HG03457 (cell line): ENCODE data around the gene ZNF750.

Experiments used
- ATAC-seq: cut with Tn5 transposase; IDR thresholded peaks from one replicate; pipeline ENCODE4 v1.9.1; 2021; ENCODE audit warnings: moderate number of reproducible peaks; ENCODE audit not compliant: unreplicated experiment

ZNF750 gene

GRCh38 chr17:82815354-82815753, 24.5 kb downstream of the ZNF750 start:
- no peak for ATAC-seq

GRCh38 chr17:82814834-82815233, 25.0 kb downstream of the ZNF750 start:
- ATAC-seq = no peak

GRCh38 chr17:82813299-82814051, 26.3 kb downstream of the ZNF750 start:
- no peak for ATAC-seq

- no peak for ATAC-seq
These were observed 27.2 kb downstream of the ZNF750 start for GRCh38 chr17:82812601-82813000.

GRCh38 chr17:82812058-82812457, 27.8 kb downstream of the ZNF750 start:
- no peak for ATAC-seq

GRCh38 chr17:82810644-82811430, 29.0 kb downstream of the ZNF750 start:
- no peak for ATAC-seq

GRCh38 chr17:82808921-82809905, 30.6 kb downstream of the ZNF750 start:
- ATAC-seq = no peak

- no peak for ATAC-seq
These were observed 31.8 kb downstream of the ZNF750 start for GRCh38 chr17:82808006-82808405.

- no peak for ATAC-seq
These were observed 32.3 kb downstream of the ZNF750 start for GRCh38 chr17:82807562-82807961.

- no peak for ATAC-seq
These were observed 32.7 kb downstream of the ZNF750 start for GRCh38 chr17:82807101-82807500.

GRCh38 chr17:82806645-82807044, 33.2 kb downstream of the ZNF750 start:
- no peak for ATAC-seq

GRCh38 chr17:82805823-82806222, 34.0 kb downstream of the ZNF750 start:
- no peak for ATAC-seq

- ATAC-seq = no peak
These were observed 34.6 kb downstream of the ZNF750 start for GRCh38 chr17:82805254-82805653.

- ATAC-seq = no peak
These were observed 35.2 kb downstream of the ZNF750 start for GRCh38 chr17:82804442-82805191.

- ATAC-seq = no peak
These were observed 36.2 kb downstream of the ZNF750 start for GRCh38 chr17:82803606-82804005.

GRCh38 chr17:82803185-82803584, 36.6 kb downstream of the ZNF750 start:
- ATAC-seq = no peak

GRCh38 chr17:82802075-82802780, 37.6 kb downstream of the ZNF750 start:
- no peak for ATAC-seq

- no peak for ATAC-seq
These were observed 38.3 kb downstream of the ZNF750 start for GRCh38 chr17:82801377-82801970.

- ATAC-seq = no peak
These were observed 38.9 kb downstream of the ZNF750 start for GRCh38 chr17:82800885-82801284.
